ENCODE measurements around the gene CTNNBL1.
A peak's percentile ranks its signal among the peaks of the same experiment; 100 is the strongest.

CTNNBL1 gene

DNA sequence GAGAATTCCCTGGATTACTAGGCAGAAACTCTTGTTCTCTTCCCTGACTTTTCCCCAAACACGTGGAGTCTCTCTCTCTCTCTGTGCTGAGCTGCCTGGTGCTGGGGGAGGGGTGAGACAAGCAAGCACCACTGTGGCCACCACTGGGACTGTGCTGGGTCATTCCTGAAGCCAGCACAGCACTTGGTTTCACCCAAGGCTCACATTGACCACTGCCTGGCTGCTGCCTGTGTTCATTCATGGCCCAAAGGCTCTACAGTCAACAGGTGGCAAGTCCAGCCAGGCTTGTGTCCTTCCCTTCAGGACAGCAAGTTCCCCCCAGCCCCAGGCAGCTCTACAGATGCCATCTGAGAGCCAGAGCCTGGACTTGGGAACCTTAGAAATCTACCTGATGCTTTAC, 92.2 kb downstream of the CTNNBL1 start:
- no peak for DNase-seq

DNA sequence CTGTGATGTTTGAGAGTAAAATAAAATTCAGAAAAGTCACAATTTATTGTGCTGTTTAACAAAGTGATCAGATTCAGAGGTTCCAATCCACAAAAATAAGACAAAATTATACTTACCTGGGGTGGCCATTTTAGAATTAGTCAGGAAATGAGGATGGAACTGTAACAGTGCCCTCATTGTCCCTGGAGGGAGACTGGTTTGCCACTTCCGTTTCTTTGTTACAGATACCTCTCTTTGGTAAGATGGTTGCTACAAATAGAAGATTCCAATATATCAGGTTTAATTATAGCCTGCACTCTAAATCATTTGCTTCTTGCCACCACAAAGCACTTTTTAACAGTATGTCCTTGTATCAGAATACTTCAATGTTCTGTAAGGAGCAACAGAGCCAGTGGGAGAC, 95.6 kb downstream of the CTNNBL1 start:
- no peak for DNase-seq

DNA sequence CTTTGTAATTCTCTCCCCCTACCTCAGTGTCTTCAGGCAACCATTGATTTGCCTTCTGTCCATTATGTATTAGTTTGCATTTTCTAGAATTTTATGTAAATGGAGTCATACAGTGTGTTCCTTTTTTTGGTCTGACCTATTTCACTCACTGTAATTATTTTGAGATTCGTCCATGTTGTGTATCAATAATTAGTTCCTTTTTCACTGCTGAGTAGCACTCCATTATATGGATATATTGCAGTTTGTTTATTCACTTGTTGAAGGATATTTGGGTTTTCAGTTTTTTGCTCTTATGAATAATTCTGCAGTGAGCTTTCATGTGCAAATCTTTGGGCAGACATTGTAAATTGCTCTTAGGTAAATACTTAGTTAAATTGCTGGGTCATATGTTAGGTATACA, 97.1 kb downstream of the CTNNBL1 start:
- DNase-seq: no peak

DNA sequence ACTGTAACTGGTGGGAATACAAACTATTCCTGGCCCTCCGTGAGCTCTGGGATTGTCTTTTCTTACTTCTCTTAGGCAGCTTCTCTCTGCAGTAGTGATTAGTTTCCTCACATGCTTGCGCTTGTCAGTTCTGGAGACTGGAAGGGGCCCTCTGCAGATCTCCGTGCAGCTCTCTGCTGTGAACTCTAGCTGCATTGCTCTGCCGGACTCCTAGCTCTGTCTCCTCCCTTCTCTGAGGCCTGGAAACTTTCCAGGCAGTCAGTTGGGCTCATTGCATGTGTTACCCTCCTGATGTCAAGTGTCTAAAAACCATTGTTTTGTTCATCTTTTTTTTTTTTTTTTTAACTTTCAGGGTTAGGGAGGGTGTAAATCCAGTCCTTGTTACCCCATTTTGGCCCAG, 102.3 kb downstream of the CTNNBL1 start:
- DNase-seq: no peak

DNA sequence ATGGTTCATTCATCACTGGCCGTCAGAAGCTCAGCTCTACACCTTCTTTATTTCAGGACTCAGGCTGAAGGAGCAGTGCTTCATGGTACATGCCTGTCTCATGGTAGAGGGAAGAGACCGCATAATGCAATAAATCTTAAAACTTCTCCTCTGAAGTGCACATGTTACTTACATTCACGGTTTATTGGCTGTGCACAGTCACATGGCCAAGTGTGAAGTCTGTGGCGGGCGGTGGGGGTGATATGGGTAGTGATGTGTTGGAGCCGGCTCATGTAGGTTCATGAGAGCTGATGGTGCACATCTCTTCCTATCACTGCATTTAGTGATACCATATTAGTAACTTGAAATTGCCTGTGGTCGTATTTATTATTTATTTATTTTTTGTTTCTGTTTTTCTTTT, 102.9 kb downstream of the CTNNBL1 start:
- DNase-seq: no peak

DNA sequence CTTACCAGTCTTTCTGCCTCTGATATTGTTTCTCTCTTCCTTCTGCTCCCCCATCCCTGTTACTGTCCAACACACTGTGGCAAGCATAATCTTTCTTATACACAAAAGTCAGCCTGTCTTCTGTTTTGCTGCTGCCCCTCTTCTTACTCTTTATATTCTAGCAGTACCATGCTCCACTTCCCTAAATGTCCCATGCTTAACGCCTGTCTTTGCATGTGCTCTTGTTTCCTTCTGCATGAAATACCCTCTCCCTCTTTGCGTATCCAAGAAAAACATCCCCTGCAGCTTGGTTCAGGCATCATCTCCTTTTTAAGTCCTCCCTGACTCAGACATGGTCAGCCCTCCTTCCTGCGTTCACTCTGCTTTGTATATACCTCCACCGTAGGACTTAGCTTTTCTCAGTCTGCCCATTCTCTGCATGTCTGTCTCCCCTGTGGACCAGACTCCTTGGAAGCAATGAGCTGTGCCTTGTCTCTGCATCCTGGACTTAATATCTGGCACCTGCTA, 103.9 kb downstream of the CTNNBL1 start:
- DNase-seq: no peak

DNA sequence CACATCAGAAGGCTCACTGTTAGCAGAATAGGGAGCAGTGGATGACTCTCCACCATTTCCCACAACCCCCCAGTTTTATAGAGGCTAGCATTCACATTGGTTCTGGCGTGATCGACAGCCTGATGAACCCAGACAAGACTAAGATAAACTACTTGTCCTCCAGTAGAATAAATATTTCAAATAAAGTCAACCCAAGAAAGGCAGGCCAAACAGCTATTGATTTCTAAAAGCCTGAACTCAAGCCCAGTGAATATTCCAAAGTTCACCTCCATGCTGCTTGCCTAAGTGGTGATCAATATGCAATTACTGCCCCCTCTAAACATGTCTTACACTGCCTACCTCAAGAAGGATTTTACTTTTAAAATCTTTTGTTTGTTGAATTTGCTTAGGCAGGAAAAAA, 104.5 kb downstream of the CTNNBL1 start:
- DNase-seq: no peak

DNA sequence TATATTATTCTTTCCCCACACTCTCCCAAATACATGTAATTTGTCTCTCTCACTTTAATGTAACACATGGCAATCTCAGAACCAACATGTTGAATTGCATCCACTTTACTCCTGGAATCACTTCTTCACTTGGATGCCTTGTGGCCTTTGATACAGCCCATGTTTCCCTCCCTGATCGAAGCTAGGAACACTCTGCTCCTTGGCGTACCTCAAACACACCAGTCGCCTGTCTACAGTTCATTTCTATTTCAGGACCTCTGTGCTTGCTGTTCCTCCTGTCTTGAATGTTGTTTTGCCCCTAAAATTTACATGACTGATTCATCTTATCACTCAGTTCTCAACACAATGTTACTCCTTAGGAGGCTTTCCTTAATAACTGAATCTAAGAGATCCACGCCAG, 106.8 kb downstream of the CTNNBL1 start:
- no peak for DNase-seq

DNA sequence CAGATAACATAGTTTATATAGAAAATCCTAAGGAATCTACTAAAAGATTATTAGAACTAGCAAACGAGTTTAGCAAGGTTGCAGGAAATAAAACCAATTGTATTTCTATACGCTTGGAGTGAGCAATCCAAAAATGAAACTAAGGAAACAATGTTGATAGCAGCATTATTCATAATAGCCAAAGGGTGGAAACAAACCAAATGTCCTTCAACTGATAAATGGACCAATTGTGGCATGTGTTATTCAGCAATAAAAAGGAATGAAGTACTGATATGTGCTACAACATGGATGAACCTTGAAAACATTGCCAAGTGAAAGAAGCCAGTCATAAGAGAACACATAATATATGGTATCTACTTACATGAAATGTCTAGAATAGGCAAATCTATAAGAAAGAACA, 108.1 kb downstream of the CTNNBL1 start:
- no peak for DNase-seq

DNA sequence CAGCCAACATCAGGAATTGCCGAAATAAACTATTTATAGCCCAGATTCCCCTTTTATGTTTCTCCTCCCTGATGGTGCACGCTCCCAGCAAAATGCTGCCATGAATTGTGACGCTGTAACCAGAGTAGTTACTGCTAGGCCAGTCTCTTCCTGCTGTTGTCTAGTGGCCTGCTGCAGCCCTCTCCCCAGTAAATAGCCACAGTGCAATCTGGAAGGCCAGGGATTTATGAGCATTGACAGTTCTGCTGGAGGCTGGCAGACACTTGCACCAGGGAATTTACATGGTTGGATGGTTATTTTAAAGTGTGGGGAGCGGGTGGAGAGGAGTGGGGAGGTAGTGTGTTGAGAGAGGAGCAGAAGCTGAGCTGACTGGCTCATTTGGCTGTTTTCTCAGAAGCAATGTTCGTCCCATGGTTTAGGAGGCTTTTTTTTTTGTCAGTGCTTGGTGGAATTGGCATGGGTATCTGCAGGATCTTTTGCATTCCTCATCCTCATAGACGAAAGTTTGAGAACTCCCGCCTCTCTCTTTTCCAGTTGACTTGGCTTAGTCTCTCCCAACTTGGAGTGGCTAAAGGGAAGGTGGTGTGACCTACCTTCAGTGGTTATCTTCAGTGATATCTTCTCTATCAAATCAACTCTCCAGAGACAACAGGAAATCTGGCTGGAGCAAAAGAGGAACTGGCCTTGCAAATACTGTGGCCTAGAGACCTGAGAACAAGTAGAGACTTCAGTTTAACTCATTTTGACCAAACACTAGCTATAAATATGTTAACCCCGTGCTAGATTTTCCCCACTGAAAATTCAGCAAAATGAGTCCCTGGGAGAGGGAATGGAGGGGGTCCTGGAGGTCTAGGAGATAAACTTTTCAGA, 109.8 kb downstream of the CTNNBL1 start:
- no peak for DNase-seq

DNA sequence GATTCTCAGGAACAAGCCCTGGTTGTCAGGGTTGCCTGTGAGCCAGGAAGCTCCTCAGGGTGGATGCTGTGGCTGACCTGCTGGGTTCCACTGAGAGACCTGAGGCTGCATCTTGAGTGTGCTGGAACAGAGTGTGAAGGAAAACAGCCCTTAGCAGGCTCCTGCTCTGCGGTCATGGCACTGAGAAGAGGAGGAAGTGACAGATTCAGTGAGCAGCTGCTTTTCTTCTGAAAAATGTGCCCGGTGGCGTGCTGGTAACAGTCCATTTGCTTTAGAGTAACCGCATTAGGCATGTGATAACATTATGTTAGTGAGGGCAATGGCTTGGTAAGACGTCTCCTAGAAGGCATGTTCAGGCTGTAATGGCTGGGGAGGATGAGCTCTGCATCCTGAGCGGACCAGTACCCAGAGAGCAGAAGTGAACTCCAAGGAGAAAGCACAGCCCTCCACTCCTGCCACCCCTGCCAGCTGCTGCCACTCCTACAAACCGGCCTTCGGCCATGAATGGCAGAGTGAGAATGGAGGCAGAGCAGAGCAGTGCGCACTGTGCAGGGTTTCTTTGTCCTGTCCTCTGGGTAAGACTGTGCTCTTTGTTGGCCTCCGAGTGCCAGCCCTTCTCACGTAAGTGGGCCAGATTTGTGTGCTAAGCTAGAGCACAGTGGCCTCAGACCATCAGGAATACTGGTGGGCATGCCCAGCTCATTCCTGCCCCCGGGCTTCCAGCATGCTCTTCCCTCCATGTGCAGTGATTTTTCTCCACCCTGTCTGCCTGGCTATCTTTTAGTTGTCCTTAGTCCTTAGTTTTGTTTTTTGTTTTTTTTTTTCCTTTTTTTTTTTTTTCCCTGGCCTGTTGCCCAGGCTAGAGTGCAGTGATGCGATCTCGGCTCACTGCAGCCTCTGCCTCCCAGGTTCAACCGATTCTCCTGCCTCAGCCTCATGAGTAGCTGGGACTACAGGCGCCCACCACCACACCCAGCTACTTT, 111.0 kb downstream of the CTNNBL1 start:
- no peak for DNase-seq

DNA sequence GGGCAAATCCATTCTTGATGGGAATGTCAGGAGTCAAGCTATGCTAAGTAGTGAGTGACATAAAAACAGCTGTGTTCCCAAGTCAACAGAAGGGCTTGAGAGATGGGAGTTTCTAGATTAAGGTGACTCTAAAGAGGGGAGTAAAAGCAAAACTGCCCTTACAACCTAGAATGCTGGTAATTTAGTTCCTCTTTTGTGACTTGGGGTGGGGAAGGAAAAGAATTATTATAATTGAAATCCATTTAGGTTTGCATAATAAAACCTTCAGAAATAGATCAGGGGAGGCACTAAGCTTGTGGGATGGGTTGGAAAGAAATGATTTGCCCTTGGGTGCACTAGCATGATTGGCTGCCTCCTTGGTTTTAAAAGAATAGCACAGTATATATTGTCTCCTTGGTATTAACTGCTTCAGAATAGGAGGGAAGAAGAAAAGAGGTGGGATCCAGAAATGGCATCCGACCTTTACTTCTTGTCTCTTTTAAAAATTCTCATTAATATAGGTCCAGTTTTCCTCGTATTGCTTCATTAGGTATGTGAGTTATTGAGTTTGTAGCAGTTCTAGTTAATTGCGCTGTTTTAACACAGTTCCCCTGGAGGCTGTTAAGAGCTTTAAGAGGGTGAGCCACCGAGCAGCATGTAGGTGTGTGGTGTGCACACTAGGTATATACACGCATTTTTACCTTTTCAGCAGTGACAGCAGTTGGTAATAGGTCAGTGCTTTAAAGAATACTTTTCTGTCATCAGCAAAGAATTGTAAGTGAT, 113.8 kb downstream of the CTNNBL1 start:
- no peak for DNase-seq

DNA sequence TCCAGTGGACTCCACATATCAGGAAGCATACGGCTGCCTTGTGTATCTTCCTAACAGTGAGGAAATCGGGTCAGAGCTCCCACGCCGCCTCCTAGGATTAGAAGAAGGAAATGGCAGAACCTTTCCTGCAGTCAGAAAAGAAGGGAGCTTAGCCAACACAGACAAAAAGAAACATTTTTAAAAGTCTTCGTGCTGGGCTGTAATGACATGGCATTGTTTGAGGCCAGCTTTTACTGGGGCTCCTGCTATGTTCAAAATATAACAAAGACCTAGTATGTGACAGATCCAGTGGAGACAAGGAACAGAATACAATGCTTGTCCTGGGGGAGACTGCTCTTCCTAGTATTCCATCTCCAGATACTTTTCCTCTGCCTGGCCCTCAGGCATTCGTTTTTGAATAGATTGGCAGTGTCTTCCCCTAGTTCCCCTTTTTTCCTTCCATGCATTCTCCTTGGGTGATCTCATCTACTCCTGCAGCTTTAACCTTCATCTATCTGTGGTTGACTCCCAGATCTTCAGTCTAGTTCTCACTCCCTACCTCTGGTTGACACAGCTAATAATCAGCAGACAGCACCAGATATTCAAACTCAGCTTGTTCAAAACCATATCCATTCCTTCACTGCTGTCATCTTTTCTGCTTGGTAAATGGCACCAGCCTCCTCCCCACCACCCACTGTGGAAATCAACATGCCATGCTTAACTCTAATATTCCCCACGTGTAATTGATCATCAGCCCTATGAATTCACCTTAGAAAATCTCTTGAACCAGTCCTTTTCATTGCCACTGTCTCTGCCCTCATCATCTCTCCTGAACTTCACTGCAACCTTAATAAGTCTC, 114.6 kb downstream of the CTNNBL1 start:
- no peak for DNase-seq

DNA sequence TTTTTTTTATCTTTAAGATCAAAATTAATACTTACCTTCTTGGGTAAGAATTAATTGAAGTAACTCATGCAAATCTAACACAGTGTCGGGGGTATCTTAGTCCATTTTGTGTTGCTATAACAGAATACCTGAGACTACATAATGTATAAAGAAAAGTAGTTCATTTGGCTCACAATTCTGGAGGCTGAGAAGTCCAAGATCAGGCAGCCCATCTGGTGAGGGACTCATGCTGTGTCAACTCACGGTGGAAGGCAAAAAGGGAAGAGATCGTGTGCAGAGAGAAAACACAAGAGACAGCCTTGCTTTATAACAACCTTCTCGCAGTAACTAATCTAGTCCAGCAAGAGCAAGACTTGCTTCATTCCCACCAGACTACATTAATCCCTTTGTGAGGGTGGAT, 116.2 kb downstream of the CTNNBL1 start:
- no peak for DNase-seq

DNA sequence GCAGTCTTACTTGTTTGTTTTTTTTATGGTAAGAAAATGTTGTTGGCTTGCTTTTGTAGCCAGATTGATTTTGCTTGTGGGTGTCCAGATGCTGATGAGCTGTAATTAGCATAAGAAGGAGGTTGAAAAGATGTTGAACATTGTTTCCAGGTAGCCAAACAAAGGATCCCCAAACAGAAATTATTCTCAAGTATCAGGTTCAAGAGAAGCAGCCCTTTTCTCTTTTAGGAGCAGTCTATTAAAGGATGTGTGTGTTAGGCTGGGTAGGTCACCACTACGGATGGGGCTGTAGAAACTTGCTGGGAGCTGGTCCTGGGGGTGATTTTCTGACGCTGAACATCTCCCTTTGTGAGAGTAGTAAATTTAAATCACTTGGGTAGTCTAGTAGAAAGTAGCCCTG, 122.2 kb downstream of the CTNNBL1 start:
- peak; percentile 61 for DNase-seq

DNA sequence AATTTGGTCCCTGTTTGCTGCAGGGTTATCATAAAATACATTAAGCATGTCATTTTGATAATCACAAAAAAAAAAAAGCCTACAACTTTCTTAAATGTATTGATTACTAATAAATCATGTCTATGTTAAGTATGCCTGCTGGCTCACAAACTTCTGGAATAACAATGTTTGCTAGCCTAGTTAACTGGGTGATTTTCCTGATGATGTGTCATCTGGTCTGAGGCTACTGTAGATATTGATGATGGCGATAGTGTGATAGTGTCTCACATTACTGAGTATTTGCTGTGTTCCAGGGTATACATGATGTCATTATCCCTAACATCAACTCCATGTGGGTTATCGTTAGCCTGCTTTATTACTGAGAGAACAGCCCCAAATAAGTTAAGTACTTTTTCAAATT, 122.9 kb downstream of the CTNNBL1 start:
- no peak for DNase-seq

DNA sequence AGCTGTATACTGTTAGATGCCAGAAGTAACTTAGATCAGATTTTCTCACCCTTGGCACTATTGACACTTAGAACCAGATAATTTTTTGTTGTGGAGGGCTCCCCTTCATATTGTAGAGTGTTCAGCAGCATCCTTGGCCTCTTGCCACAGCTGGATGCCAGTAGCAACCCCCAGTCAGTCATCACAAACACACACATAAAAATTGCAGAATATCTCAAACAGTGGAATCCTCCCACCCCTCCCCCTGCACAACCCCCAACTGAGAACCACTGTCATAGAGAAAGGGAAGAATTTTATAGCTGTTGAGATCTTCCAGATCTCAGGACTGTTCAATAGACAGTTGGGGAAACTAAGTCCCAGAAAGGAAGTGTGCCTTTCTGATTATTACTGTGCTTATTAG, 127.9 kb downstream of the CTNNBL1 start:
- DNase-seq: no peak

DNA sequence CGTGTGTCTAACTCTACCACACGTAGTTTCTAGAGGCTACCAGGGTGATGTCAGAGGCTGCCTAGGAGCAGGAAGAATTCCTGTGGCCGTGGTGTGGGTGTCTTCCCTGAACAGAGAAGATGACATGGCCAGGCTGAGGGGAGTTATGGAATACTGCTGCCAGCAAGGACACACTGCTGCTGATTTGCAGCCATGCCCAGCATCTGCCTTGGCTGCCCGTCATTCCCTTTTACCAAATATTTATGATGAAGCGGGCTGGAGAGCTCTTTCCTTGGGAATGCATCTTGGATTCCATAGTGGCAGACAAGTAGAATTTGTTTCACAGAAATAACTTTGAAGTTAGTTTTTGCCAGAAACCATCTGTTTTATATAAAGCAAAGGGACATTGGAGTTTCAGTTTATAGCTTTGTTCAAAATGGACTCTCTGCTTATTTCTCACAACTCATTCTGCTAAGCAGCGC, 128.3 kb downstream of the CTNNBL1 start:
- no peak for DNase-seq

DNA sequence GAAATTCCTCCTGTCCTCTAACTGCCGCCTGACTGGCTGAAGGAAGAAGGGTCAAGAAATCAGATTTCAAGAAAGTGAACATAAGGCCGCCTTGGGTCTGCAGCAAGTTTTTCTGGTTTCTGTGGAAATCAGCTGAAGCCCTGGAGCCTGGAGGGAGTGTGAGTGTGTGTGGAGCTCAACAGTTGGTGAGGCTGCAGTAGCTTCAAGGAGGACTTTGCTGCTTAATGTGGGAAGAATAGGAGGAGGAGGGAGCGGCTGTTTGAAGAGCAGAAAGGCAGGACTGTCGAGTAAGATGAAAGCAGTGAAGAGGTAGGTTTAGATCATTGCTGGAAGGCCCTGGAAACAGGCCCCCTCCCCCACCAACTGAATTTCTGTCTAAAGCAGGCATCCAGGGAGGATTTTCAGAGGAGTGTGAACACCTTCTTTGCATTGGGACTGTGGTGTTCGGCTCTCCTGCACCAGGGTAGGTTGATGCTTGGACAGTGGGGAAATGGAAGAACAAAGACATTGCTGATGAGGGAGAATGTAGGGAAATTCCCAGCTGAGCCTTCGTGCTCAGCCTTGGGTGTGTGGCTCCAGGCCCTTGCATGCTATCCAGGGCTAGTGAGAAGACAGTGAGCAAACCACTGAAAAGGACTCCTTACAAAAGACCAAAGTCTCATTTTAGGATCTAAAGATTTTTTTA, 129.6 kb downstream of the CTNNBL1 start:
- DNase-seq: no peak

DNA sequence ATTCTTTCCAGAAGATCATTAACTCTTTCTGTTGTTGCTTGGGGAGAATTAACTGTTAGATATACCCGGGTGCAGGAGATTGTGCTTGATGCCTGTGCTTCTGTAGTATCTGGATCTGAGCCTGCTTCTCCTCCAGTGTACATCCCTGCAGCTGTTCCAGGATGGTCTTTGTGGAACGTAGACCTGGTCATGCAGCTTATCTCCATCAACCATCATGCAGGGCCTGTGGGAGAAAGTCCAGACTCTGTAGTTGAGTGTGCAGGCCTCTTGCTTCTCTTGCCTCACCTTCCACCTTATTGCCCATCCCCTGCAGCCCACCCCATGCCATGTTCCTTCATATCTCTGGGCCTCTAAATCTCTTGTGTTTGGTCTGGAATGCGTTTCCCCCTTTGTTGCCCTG, 133.8 kb downstream of the CTNNBL1 start:
- DNase-seq: no peak

DNA sequence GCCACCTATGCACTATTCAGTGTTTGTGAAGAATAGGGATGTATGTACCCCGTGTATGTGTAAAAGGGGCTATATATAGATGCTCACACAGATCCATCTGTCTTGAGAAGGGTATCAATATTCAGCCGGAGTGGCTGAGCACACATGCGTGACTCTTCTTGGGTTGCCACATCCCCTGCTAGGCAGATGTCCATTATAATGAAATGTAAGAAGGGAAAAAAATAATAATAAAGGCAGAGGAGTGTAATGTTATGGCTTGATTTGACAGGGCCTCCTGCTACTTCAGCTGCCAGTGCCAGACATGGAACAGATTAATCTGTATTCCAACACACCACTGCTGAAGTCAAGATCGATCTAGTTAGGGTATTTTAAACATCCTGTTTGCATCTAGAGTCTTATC, 134.9 kb downstream of the CTNNBL1 start:
- DNase-seq: no peak

Measured in DMS153 (cell line).